Stimulated activated CD4-positive, alpha-beta T cell treated with anti-CD3 and anti-CD28 coated beads, Interleukin-4, amount 100 ng/mL, for 4 hours (primary cell): Measurements from ENCODE around the gene CPO.

ENCODE experiments used
- DNase-seq, 2 experiments: peaks; one replicate each; pipeline ENCODE4 v3.0.0-alpha.2; 2020

CPO gene

DNA sequence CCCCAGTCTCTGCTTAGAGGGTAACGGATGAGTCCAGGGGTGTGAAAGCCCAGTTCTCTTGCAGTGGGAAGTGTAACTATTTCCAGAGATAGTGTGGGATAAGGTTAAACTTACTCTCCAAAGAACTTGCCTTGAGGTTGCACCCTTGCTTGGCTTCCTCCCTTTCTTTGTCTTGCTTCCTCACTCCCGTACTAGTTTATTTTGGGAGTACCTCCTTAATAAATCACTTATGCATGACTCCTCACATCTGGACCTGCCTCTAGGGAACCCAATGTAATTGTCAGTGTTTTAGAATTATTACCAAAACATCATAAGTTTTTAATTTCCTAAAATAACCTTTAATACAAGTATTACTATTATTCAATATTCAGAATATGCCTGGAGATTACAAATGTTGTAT, 35.2 kb downstream of the CPO start:
- DNase-seq, result no peak

DNA sequence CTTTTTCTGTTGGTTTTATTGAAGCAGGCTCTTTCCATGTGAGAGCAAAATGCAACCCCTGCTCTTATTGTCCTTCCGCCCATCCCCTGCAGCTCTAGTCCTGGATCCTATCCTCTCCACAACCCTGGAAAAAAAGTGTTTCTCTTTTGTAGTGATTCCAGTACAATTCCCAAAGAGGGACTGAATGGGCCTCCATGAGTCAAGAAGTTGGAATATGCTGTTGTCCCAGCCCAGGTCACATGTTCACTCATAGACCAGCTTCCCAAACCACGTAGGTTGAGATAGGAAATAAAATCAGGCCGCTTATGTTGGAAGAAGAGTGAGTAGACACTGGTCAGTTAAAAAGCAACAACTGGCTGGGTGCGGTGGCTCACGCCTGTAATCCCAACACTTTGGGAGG, 39.4 kb downstream of the CPO start:
- DNase-seq, result no peak

DNA sequence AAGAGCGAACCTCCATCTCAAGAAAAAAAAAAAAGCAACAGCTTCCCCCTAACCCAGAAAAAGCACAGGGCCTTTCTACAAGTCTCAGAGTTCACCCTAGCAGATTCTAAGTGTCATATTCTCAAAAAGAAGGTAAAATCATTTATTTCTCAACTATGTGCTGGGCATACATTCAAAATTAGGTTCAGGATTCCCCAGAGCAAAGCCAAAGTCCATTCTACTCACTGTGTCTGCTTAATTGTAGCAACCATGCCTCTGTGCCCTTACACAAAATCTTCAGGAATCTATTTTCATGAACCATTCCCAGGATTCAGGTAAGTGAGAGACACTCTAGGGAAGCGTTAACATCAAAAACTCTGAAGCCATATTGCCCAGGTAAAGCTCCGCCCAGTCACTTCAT, 40.0 kb downstream of the CPO start:
- DNase-seq, result no peak

DNA sequence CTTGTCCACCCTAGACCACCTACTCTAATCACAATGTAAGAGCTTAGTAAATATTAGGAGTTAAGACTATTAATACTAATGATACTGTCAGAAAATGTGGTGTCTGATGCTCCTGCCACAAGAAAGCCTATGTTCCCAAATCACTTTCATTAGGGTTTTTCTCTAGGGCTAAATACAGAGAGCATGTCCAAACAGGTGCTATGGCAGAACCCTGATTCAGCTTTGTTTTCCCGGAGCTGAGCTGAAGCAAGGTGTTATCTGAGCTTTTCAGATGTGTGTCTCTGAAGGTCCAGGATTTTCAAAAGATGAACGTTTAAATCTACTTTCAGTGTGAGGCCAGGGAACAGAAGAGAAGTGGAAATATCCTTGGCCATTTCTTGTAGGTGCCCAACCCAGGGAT, 40.6 kb downstream of the CPO start:
- DNase-seq, result no peak

DNA sequence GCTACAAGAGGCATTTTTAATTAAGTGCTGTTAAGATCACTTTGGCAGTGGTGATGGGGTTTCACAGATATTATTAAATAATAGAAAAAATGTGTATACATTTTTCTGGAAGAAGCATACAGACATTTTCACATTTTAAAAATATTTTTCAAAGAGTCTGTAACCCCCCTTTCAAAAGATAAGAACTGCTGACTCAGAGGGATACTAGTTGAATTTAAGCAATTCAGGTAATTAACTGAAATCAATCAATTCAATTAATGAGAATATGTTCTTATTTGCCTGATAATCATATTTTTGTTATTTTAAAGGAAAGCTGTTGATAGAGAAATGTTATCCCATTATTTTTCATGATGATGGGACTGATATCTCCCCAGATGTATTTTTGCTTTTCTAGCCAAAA, 41.1 kb downstream of the CPO start:
- no peak for DNase-seq

DNA sequence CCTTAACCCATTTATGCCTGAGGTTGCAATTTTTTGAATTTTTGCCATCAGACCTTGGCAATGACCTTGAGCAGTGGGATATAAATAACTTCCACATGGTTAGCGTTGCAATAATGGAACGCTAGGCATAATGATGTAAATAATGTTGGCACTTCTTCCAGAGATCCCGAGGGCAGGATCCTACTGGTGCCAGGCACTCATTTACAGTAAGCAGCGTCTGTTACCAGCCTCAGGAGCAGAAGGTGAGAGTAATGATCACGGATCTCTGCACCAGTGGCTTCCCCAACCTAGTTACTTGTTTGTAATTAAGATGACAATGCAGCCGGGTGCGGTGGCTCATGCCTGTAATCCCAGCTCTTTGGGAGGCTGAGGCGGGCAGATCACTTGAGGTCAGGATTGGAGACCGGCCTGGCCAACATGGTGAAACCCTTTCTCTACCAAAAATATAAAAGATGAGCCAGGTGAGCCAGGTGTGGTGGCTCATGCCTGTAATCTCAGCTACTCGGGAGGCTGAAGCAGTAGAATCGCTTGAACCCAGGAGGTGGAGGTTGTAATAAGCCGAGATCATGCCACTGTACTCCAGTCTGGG, 41.9 kb downstream of the CPO start:
- DNase-seq, result no peak

DNA sequence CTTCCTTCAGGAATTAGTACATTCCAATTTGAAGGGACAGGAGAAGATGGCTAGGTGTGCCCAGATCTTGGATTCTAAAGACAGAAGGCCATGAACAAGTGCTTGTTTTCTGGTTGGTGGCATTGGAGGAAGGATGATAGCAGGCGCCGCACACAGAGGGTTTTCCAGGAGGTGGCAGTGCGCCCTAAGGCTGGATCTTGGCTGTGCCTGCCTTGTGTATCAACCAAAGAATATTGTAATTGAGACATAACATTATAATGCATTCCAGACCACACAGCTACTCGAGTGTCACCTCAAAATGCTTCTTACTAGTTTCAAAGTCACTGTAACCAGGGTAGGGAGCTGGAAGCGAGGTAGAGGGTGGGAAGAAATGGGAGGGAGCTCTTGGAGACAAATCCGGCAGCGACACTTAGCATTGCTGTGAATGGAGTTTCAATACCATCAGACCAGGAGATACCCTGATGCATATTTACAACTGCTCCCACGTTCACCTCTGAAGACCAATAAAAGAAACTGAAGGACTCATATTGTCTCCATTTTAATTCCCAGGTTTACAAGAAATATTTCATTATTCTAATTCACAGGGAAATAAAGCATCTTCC, 42.5 kb downstream of the CPO start:
- peak; percentile 17 to 49 for DNase-seq

DNA sequence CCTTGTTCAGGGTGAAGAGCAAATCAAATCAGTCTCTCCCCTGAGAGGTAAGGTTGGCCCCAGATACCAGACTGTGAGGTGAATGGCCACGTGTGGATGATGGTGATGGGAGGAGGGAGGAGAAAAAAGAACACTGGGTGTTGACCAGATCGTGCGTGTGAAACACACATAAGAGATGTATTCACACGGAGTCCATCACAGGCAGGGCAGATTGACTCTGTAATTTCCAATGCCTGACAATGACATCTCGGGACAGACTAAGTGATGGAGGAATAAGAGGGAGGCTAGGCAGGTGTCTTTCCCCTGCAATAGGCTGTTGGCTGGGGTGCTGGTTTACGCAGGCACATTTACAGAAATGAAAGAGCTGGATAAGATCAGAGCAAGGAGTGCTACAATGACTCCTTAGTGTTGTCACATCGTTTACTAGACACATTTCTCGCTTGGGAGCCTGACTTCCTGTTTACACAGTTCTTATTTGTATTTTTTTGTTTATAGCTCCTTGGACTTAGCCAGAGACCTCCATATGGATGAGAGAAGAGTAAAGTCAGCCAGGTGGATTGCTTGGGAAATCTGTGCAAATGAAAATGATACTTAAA, 43.1 kb downstream of the CPO start:
- DNase-seq, result no peak

DNA sequence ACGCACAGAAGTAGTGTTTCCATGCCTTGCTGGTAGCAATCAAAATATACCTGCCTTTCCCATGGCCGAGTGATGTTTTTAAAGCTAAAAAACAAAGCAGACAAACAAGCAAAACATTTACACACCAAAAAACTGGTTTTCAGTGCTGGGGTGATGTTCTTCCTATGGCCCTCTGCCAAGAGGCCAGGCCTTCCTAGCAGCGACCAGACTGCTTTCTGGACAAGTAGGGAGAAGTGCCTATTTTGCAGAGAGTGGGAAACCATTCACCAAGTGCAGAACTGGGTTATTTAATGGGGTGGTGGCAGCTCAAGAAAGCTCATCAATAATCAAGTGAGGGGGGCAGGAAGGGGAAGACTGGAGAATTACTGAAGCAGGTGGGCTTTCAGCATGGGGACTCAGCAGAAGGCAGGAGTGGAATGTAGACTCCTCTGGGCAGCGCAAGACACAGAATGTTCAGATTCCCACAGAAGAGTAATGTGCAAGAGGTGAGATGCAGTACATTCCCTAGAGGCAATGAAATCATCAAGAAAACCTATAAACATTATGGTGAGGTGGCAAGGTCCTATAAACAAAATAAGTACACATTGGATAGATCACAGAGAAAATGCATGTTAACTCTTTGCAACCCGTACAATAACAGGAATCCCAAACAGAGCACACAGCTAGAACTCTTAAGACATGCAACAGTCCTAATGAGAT, 44.0 kb downstream of the CPO start:
- DNase-seq, result no peak

DNA sequence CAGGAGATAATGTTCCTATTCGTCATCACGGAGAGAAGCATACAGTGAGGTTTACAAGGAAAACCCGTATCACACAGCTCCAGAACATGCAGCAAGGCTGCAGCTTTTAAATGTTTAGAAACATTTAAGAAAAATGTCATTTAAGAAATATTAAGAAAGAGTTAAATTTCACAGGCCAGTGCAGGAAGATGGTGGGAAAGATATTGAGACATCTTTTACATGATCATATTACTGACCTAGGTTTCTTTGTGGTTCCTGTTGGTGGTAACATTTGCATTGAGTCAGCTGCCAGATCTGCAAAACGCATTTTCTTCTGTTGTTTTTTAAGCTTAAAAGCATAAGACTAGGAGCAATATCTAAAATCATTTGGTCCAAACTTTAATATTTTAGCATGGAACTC, 44.9 kb downstream of the CPO start:
- no peak for DNase-seq

DNA sequence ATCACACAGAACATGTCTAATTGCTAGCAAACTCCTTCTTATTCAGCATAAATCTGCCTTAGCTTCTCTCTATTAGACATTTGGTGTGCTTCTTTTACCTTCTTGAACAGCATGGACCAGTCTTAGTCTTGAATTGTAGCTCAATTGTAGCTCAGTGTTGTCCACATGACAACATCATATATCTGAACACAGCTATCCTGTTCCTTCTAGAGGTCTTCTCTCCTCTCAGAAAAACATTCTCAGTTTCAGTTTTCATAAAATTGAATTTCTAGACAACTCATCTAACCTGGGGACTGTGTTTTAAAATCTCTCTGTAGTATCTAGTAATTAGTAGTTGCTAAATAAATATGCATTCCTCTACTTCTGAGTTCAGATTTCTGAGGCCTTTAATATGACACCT, 47.6 kb downstream of the CPO start:
- DNase-seq, result no peak

DNA sequence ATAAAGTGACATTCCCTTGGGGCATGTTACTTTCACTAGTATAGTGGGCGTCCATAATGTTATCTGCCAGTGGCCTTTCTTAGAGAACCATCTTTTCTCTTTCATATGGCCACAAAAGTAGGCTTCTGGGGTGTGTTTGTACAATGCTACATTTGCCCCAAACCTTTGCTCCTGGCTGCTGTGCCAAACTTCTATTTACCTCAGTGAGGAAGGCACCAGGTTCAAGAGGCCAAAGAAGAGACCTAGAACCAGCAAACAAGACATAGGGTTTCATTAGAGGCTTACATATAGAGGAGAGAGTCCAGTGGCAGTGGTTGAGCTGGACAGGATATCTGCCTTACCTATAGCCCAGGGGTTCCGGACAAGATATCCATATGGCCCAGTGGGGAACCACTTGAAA, 48.5 kb downstream of the CPO start:
- no peak for DNase-seq

DNA sequence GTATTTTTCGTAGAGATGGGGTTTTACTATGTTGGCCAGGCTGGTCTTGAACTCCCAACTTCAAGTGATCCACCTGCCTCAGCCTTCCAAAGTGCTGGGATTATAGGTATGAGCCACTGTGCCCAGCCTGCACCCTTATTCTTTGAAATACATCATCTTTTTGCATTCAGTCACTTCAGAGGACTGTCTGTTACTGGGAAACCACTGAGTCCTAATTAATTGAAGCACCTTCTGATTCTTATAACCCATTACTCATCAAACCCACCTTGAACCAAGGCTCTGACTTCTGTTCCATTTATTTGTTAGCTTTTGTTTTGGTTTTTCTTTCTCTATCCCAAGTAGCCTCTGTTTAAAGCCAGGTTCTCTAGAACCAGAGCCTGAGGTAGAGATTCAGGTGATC, 49.6 kb downstream of the CPO start:
- DNase-seq, result no peak

DNA sequence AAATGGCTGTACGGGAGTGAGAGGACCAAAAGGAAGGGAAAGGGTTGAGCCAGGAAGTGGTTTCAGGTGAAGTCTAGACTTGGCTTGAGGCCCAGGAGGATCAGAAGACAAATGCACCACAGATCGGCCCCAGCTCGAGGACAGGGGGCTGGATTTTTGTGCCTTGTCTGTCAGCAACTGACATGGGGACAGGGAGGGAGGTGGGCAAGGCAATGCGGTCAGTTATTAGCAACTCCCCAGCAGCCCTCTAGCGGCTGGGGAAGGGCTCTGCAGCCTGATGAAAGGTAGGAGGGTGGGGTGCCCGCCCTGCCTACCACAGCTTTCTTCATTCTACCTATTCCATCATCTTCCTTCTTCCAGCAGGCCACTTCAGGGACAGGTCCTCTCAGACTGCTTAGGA, 50.0 kb downstream of the CPO start:
- DNase-seq, result peak in 1 of 2 experiments; percentile 6

DNA sequence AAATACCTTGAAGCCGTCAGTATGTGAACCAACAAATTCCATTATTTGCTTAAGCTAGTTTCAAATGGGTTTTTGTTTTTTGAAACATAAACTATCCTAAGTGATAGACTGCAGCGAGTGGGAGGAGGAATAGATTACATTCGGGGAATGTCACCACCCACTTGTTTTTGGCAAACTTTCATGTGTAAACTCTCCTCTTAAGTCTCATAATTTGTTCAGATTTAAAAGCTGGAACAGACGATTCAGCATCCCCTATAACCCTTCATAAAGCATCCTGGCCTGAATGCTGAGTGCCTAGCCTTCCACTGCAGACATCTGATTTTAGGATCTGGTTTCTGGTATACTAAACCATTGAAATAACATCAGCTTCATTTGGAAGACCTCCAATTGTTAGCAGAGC, 51.0 kb downstream of the CPO start:
- no peak for DNase-seq

DNA sequence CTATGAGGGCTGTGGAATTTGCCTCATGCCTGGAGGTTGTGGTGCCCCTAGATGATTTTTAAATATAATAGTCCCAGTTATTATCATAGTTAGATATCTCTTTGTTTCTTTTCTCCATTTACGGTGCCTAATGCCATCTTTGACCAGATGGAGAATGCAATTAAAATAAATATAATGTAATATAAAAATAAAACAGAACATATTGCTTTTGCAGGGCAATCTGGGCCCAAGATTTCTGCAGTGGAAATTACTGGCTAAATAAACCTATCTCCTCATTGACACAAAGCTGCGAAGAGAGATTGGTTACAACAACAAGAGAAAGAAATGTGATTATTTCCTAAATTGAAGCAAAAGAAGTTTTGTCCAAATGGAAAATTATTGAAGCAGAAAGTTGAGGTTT, 51.8 kb downstream of the CPO start:
- DNase-seq, result no peak

DNA sequence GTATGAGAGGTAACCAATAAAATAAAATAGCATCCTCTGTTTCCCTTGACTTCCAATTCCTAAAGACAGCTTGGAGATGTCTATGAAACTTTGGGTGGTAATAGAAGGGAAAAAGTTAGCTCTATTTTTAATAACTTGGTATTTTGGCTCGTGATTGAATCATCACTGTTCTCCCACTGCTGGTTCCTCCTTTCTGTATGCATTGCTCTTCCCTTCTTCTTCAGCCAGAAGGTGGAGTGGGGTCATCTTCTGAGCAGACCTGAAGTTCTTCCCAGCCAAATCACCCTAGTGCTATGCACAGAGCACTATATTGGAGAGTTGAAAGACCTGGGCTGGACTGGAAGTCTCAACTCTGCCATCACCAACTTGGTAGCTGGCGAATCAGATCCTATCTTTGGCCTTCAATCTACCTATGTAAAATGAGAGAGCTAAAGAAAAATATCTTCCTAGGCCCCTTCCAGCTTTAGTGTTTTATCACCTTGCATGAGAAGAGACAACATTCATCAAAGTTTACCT, 54.1 kb downstream of the CPO start:
- DNase-seq, result no peak

DNA sequence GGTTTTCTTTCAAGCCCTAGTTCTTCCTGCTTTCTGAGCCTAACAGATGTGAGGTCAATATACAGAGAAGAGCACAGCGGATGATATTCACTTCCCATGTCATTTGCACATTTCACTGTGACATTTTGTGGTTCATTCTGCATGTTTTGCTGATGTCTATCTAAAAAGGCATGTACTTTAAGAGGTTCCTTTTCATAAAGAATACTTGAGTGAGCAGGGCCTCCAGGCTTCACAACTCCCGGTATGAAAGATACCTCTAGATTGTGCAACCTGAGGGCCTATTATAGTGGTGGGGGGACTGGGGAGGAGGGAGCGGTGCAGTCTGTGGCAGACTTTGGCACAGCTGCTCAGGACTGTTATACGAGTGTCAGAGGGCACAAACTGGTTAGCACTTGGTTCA, 54.6 kb downstream of the CPO start:
- DNase-seq, result no peak

DNA sequence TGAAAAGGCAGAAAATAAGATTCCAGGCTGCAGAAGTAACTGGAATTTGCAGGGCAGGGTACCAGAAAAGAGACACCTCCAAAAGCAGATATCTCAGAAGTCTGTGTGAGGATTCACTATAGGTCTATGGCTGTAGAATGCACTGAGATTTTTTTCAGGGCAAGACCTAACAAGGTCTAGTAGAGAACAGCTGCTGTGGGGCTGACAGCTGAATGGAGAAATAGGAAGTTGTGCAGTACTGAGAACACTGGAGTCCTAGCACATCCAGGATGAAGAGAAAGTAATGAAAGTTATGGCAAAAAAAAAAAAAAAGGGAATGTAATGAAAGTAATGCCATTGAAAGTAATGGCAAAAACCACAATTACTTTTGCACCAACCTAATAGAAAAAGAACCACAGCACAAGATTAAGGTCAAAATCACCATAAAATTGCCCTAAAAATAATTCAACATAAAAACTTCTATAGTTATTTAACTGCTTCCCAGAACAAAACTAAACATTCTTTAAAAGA, 57.3 kb downstream of the CPO start:
- DNase-seq, result no peak

DNA sequence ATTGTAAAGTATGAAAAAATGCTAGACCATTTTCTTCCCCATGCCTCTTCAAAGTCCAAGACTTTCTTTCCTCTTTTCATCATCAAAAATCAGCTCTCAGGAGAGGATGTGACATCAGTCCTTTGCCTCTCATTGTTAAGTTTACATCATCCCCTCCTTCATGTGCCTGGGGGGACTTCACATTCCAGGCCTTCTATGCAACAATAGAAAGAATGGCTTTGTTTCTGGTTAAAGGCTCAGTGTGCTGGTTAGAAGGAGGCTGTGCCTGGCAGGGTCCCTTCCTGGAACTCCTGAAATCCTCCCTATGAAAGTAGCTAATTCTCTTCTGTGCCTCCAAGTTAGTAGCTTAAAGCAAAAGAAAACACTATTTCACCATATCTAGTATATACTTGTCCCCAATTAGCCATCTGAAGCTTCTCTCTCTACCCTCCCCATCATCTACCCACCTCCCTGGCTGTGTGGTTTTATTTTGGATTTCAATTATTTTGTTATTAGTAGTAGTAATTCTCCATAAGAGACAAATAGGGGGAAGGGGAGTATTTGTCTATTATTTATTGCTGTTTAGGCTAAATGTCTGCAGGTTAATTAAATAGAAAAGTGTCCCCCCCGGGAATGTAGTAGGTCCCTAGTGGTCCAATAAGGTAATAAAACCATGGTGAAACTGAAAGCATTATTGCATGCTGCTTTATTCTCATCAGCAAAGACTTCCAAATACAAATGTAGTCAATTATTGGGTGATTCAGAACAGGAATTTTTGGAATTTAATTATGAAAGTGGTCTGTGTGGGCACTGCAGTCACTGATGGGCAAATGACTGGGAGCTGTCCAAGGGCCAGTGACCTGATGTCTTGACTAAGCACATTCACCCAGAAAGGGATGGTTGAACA, 69.0 kb downstream of the CPO start:
- DNase-seq, result no peak

DNA sequence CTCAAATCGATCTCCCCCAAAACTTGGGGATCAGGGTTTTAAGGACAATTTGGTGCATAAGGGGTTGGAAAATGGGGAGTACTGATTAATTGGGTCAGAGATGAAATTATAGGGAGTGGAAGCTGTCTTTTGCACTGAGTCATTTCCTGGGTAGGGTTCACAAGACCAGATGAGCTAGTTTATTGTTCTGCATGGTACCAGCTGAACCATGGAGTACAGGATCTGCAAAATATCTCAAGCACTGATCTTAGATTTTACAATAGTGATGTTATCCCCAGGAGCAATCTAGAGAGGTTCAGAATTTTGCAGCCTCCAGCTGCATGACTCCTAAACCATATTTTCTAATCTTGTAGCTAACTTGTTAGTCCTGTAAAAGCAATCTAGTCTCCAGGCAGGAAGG, 73.1 kb downstream of the CPO start:
- no peak for DNase-seq

DNA sequence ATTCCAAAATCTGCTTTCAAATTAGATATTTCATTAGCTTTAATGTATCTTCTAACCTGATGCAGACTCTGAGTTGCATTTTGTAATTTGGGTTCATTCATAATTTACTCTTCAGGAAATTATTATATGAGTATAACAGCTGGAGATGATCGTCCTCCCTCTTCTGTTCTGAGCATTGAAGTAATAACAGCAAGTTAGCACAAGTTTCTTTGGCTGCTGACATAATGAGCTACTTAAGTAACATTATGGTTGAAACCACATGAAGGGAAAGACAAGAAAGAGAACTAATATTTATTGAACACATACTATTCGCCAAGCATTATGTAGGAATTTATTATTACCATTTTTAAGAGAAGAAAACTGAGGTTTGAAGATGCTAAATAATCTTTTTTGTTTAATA, 75.1 kb downstream of the CPO start:
- no peak for DNase-seq

DNA sequence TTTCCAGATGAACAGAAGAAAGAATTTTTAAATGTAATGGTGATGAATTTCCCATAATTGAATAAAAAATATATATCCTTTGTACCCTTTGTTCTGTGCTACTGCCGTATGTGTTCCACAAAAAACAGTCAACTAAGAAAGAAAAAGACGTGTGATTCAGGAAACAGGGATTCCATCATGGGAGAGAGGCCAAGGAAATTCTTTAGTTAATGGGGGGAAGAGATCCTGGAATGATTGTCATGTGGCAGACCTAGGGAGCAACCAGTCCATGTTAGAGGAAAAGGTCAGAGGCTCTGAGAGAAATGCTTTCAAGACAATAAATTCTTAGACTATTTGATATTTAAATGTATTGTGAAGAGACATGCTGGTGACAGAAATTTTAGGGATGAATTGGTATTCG, 76.6 kb downstream of the CPO start:
- DNase-seq, result no peak
